ENCODE data around the gene FHIP1A. TPM values are rescaled to one million over a fixed set of nuclear protein-coding genes. Genes with fewer than 3 reads are reported as not detected.
A peak's percentile ranks its signal among the peaks of the same experiment; 100 is the strongest.

The FHIP1A gene
- total RNA-seq, 1 donor: under 0.01 TPM

GRCh38 chr4:151428346-151428745, 19.4 kb downstream of the FHIP1A start:
- no peak for TF ChIP-seq CTCF (IDR thresholded peaks at IDR 0.05; ENCODE audit: insufficient read depth, low read depth, low read length)
- no peak for DNase-seq (ENCODE audit: low read depth)
- no peak overlapping the region for H3K4me3 ChIP-seq (ENCODE audit: low read depth, low read length)

- TF ChIP-seq CTCF (IDR thresholded peaks at IDR 0.05; ENCODE audit: insufficient read depth, low read depth, low read length): no peak
- H3K4me3 ChIP-seq (ENCODE audit: low read depth, low read length): no peak overlapping the region
- DNase-seq (ENCODE audit: low read depth): no peak
Measured at GRCh38 chr4:151429957-151430570, 21.1 kb downstream of the FHIP1A start.

GRCh38 chr4:151430740-151431457, 21.9 kb downstream of the FHIP1A start:
- no peak for DNase-seq (ENCODE audit: low read depth)
- H3K4me3 ChIP-seq (ENCODE audit: low read depth, low read length): no peak overlapping the region
- no peak for TF ChIP-seq CTCF (IDR thresholded peaks at IDR 0.05; ENCODE audit: insufficient read depth, low read depth, low read length)

DNA sequence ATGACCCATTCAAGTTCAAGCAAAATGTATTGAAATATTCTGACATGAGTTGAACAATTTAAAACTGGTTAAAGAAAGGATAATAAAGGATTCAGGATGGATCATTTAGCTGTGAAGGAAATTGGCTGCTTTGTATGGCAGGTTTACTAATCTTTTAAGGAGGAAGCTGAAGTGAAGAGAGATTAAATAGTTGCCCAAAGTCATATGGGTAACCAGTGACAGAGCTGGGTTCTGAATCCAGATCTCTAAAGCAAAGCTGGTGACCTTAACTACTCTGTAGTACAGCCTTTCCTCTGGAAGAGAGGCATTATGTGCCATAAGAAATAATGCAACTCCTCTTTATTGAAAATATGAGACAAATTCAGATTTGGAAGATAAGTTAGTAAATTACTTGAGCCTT, 22.8 kb downstream of the FHIP1A start:
- DNase-seq (ENCODE audit: low read depth): no peak
- TF ChIP-seq CTCF (IDR thresholded peaks at IDR 0.05; ENCODE audit: insufficient read depth, low read depth, low read length): no peak
- H3K4me3 ChIP-seq (ENCODE audit: low read depth, low read length): no peak overlapping the region

- DNase-seq (ENCODE audit: low read depth): no peak
- TF ChIP-seq CTCF (IDR thresholded peaks at IDR 0.05; ENCODE audit: insufficient read depth, low read depth, low read length): no peak
- H3K4me3 ChIP-seq (ENCODE audit: low read depth, low read length): no peak overlapping the region
Measured at GRCh38 chr4:151432654-151433053, 23.7 kb downstream of the FHIP1A start.

GRCh38 chr4:151434183-151434860, 25.3 kb downstream of the FHIP1A start:
- no peak overlapping the region for H3K4me3 ChIP-seq (ENCODE audit: low read depth, low read length)
- peak; percentile 26 for DNase-seq (ENCODE audit: low read depth)
- TF ChIP-seq CTCF (IDR thresholded peaks at IDR 0.05; ENCODE audit: insufficient read depth, low read depth, low read length): no peak

Measured in fibroblast of villous mesenchyme (primary cell).